ENCODE data around the gene CHIA. TPM values are rescaled to one million over a fixed set of nuclear protein-coding genes. Genes with fewer than 3 reads are reported as not detected.

CHIA gene
- total and polyA plus RNA-seq, 12 donors, result 0.30 TPM; not detected in 11

GRCh38 chr1:111369645-111370044, 79.0 kb downstream of the CHIA start:
- H3K36me3 ChIP-seq, result no peaks in the 10 kb centered on the region
- DNase-seq, result no peak

More at GRCh38 chr1:111369645-111370044, 79.0 kb downstream of the CHIA start:
- ATAC-seq, result no peak
- intact Hi-C loops (cut with DNase I), result no loop called here
- Histone ChIP-seq H3K4me3 (no peak overlapping the region), H3K27ac (no peak overlapping the region), H3K27me3 (peaks cover 0 to 40% (median 5%) of the 10 kb centered on the region in 7 donors), H3K4me1 (no peaks in the 10 kb centered on the region), H3K9me3 (no peaks in the 10 kb centered on the region)
- TF ChIP-seq CTCF (IDR thresholded peaks at IDR 0.05), result no peak
- WGBS, 2 donors, result 49 to 70% methylated on average over 3 of the region's 3 CpGs

Other genes starting within 250 kb of the CHIA start
- gene DRAM2, start 150.8 kb upstream of the CHIA start, total RNA-seq, result 10 to 100 TPM; 26.7 to 49.5 (median 34.6) TPM
- gene DRAM2, start 150.8 kb upstream of the CHIA start, polyA plus RNA-seq, result 10 to 100 TPM; 33.8 to 35.1 TPM
- 10 to 100 TPM in 8 of 10 donors, 1 to 10 TPM in 2; 8.5 to 17.2 (median 13.1) TPM for gene CEPT1, start 150.6 kb upstream of the CHIA start, total RNA-seq
- 10 to 100 TPM in 1 of 2 donors, 1 to 10 TPM in 1; 6.6 to 19.5 TPM for gene CEPT1, start 150.6 kb upstream of the CHIA start, polyA plus RNA-seq
- 10 to 100 TPM in 1 of 10 donors, 1 to 10 TPM in 3, under 1 TPM in 6; 0.46 to 11.9 (median 0.85) TPM for gene DENND2D, start 90.2 kb upstream of the CHIA start, total RNA-seq
- gene DENND2D, start 90.2 kb upstream of the CHIA start, polyA plus RNA-seq, result 1 to 10 TPM; 1.1 to 2.3 TPM
- gene CHI3L2, start 63.1 kb upstream of the CHIA start, total RNA-seq, result 1 to 10 TPM in 8 of 10 donors, under 1 TPM in 1, not detected in 1; 0.78 to 5.6 (median 2.1) TPM
- gene CHI3L2, start 63.1 kb upstream of the CHIA start, polyA plus RNA-seq, result 1 to 10 TPM; 3.4 to 9.4 TPM
- under 1 TPM in 9 of 10 donors, not detected in 1; 0.19 to 0.75 (median 0.40) TPM for gene OVGP1, start 136.9 kb downstream of the CHIA start, total RNA-seq
- 1 to 10 TPM in 1 of 2 donors, under 1 TPM in 1; 0.43 to 2.5 TPM for gene OVGP1, start 136.9 kb downstream of the CHIA start, polyA plus RNA-seq
- 10 to 100 TPM; 26.0 to 40.3 (median 35.3) TPM for gene WDR77, start 158.4 kb downstream of the CHIA start, total RNA-seq
- 10 to 100 TPM; 21.4 to 55.8 TPM for gene WDR77, start 158.4 kb downstream of the CHIA start, polyA plus RNA-seq
- 100 to 1,000 TPM; 566 to 899 (median 797) TPM for gene ATP5PB, start 158.6 kb downstream of the CHIA start, total RNA-seq
- gene ATP5PB, start 158.6 kb downstream of the CHIA start, polyA plus RNA-seq, result 100 to 1,000 TPM; 146 to 661 TPM
- gene C1orf162, start 183.1 kb downstream of the CHIA start, total RNA-seq, result 10 to 100 TPM in 3 of 10 donors, 1 to 10 TPM in 7; 1.5 to 23.8 (median 3.4) TPM
- gene C1orf162, start 183.1 kb downstream of the CHIA start, polyA plus RNA-seq, result 10 to 100 TPM; 11.6 to 21.6 TPM
- gene ADORA3, start 212.8 kb downstream of the CHIA start, total RNA-seq, result 1 to 10 TPM in 5 of 10 donors, under 1 TPM in 3, not detected in 2; 0.17 to 4.7 (median 1.6) TPM
- gene ADORA3, start 212.8 kb downstream of the CHIA start, polyA plus RNA-seq, result 1 to 10 TPM; 1.9 TPM
- 1 to 10 TPM in 3 of 10 donors, under 1 TPM in 2, not detected in 5; 0.43 to 6.2 (median 1.4) TPM for gene TMIGD3, start 212.8 kb downstream of the CHIA start, total RNA-seq
- gene TMIGD3, start 212.8 kb downstream of the CHIA start, polyA plus RNA-seq, result 1 to 10 TPM in 1 of 2 donors, under 1 TPM in 1; 0.73 to 1.4 TPM

Data from heart right ventricle (tissue), 16 donors.